K562 (cell line): ENCODE data around the gene GJE1. TPM values are rescaled to one million over a fixed set of nuclear protein-coding genes. Genes with fewer than 3 reads are reported as not detected.

Experiments
- CEBPZ ChIP-seq: fragments of 150-350 bp; IDR thresholded peaks from 2 replicates; pipeline ENCODE4 v1.6.1; 2014; ENCODE audit warnings: low read depth, mild to moderate bottlenecking, low read length, borderline replicate concordance
- GABPA ChIP-seq: fragments of 200-800 bp; sonication (Bioruptor generic); conservative IDR thresholded peaks from 2 replicates; pipeline ENCODE4 v1.6.1; 2016; ENCODE audit warnings: low read depth, missing genetic modification characterization, missing compliant biosample characterization
- GTF2E2 ChIP-seq: fragments of 200-800 bp; sonication (Bioruptor generic); IDR thresholded peaks from 2 replicates; pipeline ENCODE4 v1.6.1; 2016; ENCODE audit warnings: missing genetic modification characterization, missing compliant biosample characterization
- KAT2B ChIP-seq: IDR thresholded peaks from one replicate; pipeline ENCODE4 v1.6.1; 2012; ENCODE audit warnings: low read depth, mild to moderate bottlenecking, control low read depth, inconsistent platforms, low read length, moderate library complexity
- KHSRP ChIP-seq: fragments of 450-650 bp; IDR thresholded peaks from 2 replicates; pipeline ENCODE4 v1.6.1; 2017
- NCOA4 ChIP-seq: fragments of 450-650 bp; IDR thresholded peaks from 2 replicates; pipeline ENCODE4 v1.6.1; 2018; ENCODE audit warnings: mild to moderate bottlenecking; ENCODE audit not compliant: partially characterized antibody
- SREBF1 ChIP-seq: fragments of 150-350 bp; IDR thresholded peaks from 2 replicates; pipeline ENCODE4 v1.6.1; 2014; ENCODE audit warnings: antibody characterized with exemption, low read depth, low read length, borderline replicate concordance
- TAF15 ChIP-seq: fragments of 200-400 bp; formaldehyde crosslinking; IDR thresholded peaks from 2 replicates; pipeline ENCODE4 v1.6.1; 2017; ENCODE audit warnings: mild to moderate bottlenecking, low read depth, low read length, moderate library complexity
- TAF9B ChIP-seq: fragments of 450-650 bp; IDR thresholded peaks from 2 replicates; pipeline ENCODE4 v1.6.1; 2018; ENCODE audit warnings: mild to moderate bottlenecking; ENCODE audit not compliant: partially characterized antibody
- ZNF133 ChIP-seq: fragments of 250-450 bp; sonication (Bioruptor Pico); IDR thresholded peaks from 2 replicates; pipeline ENCODE4 v1.4.0; 2020; ENCODE audit warnings: mild to moderate bottlenecking
- polyA plus RNA-seq, 8 experiments: library from polyadenylated mRNA; depleted of rRNA in 4 of 8; stranded (reverse) in 5 of 8; unstranded in 3 of 8; fragments of >200 nt; fragmentation: Nextera tagmentation in 2 of 8; fragmentation: Illumina TruSeq in 1 of 8; extraction: Ambion mirVana in 2 of 8; extraction: Trizol in 1 of 8; gene quantifications; 2 replicates each; pipeline versions ENCODE4 v1.2.1 to v1.2.3, GENCODE V29; 2011 to 2014; ENCODE audit warnings: inconsistent platforms in 1 of 8, missing spikeins in 1 of 8
- total RNA-seq, 7 experiments: library from RNA; depleted of rRNA in 6 of 7; stranded (reverse); fragments of >200 nt in 6 of 7; fragmentation: Illumina TruSeq in 2 of 7; extraction: Trizol in 2 of 7; gene quantifications; 2 replicates each; pipeline versions ENCODE4 v1.2.1 to v1.2.3, GENCODE V29; 2011 to 2021; ENCODE audit warnings: low replicate concordance in 1 of 7
- TF ChIP-seq, protein P1 (sequence below), 2 experiments: fragments of 250-450 bp in 1 of 2; fragments of 450-650 bp in 1 of 2; sonication (Bioruptor Pico) in 1 of 2; IDR thresholded peaks; 2 replicates each; pipeline versions ENCODE4 v1.6.1 to v1.8.0; 2016 to 2021; ENCODE audit warnings: mild to moderate bottlenecking in 2 of 2, moderate library complexity in 2 of 2, missing compliant biosample characterization in 1 of 2, missing genetic modification characterization in 1 of 2
- TF ChIP-seq, protein P2 (sequence below), 2 experiments: fragments of 450-650 bp; formaldehyde crosslinking in 1 of 2; IDR thresholded peaks; 2 replicates each; pipeline versions ENCODE4 v1.4.0 to v1.6.1; 2014 to 2020; ENCODE audit warnings: mild to moderate bottlenecking in 2 of 2, borderline replicate concordance in 1 of 2, low read depth in 1 of 2

Gene GJE1
- total and polyA plus RNA-seq, 9 of the 15 experiments (the other 6 are each of a cell fraction or from before 2014, with no cell fraction given) = not detected

- TF ChIP-seq SREBF1 (peak; percentile 65; the same call in 1 of the 2 replicates), GABPA (tag) (peak; percentile 97), TAF15 (no peak), KHSRP (no peak), KAT2B (peak; percentile 35), ZNF133 (CRISPR knock-in tag) (no peak), NCOA4 (no peak), CEBPZ (no peak), TAF9B (peak; percentile 76), GTF2E2 (tag) (no peak)
- TF ChIP-seq, protein P1, sequence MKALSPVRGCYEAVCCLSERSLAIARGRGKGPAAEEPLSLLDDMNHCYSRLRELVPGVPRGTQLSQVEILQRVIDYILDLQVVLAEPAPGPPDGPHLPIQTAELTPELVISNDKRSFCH (CRISPR knock-in tag; IDR thresholded peaks at IDR 0.05) = no peak
- TF ChIP-seq, protein P1 (tag; IDR thresholded peaks at IDR 0.05) = peak; percentile 33; the same call in 1 of the 2 replicates
- TF ChIP-seq, protein P2, sequence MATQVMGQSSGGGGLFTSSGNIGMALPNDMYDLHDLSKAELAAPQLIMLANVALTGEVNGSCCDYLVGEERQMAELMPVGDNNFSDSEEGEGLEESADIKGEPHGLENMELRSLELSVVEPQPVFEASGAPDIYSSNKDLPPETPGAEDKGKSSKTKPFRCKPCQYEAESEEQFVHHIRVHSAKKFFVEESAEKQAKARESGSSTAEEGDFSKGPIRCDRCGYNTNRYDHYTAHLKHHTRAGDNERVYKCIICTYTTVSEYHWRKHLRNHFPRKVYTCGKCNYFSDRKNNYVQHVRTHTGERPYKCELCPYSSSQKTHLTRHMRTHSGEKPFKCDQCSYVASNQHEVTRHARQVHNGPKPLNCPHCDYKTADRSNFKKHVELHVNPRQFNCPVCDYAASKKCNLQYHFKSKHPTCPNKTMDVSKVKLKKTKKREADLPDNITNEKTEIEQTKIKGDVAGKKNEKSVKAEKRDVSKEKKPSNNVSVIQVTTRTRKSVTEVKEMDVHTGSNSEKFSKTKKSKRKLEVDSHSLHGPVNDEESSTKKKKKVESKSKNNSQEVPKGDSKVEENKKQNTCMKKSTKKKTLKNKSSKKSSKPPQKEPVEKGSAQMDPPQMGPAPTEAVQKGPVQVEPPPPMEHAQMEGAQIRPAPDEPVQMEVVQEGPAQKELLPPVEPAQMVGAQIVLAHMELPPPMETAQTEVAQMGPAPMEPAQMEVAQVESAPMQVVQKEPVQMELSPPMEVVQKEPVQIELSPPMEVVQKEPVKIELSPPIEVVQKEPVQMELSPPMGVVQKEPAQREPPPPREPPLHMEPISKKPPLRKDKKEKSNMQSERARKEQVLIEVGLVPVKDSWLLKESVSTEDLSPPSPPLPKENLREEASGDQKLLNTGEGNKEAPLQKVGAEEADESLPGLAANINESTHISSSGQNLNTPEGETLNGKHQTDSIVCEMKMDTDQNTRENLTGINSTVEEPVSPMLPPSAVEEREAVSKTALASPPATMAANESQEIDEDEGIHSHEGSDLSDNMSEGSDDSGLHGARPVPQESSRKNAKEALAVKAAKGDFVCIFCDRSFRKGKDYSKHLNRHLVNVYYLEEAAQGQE (IDR thresholded peaks at IDR 0.05; ENCODE audit: borderline replicate concordance) = peak; percentile 74
- TF ChIP-seq, protein P2 (CRISPR knock-in tag; IDR thresholded peaks at IDR 0.05; ENCODE audit: low read depth) = no peak
These were observed 14.3 kb downstream of the GJE1 start, which contains the start of the genes NMBR and VTA1 (continued) for GRCh38 chr6:142146828-142147662.
